Natural killer cell treated with Interleukin-12 subunit alpha and Interleukin-12 subunit beta and Interleukin-15 and Interleukin-18, amount 100 ng/mL, for 72 hours (primary cell): ENCODE data around the gene RNF103. TPM values are rescaled to one million over a fixed set of nuclear protein-coding genes. Genes with fewer than 3 reads are reported as not detected.
"Not testable (repeated sequence)": the region's sequence is repeated elsewhere in the genome, so short reads cannot be mapped to it uniquely, and the experiment has no call there.

Experiments
- ATAC-seq, 2 donors: fragments of 150-1000 bp; cut with Tn5 transposase in 1 of 2; sonication (Bioruptor Pico), chemical (Tn5 transposase) in 1 of 2; 2 replicates each; pipeline ENCODE4 v1.10.0; 2021
- DNase-seq: peaks from one replicate; pipeline ENCODE4 v3.0.0; 2022; ENCODE audit warnings: low spot score
- H3K27ac Mint-ChIP-seq, 2 donors: 1 replicate in 1 of 2; 2 replicates in 1 of 2; pipeline ENCODE4 v1.8.0; 2022; ENCODE audit warnings: mixed read lengths in 2 of 2, mild to moderate bottlenecking in 1 of 2, moderate library complexity in 1 of 2
- H3K27me3 Mint-ChIP-seq, 2 donors: 1 replicate in 1 of 2; 2 replicates in 1 of 2; pipeline ENCODE4 v1.8.0; 2022; ENCODE audit warnings: mixed read lengths in 2 of 2
- H3K36me3 Mint-ChIP-seq: one replicate; pipeline ENCODE4 v1.8.0; 2022; ENCODE audit warnings: mixed read lengths
- H3K4me1 Mint-ChIP-seq, 2 donors: 1 replicate in 1 of 2; 2 replicates in 1 of 2; pipeline ENCODE4 v1.8.0; 2022; ENCODE audit warnings: low read depth in 2 of 2, mixed read lengths in 2 of 2, mild to moderate bottlenecking in 1 of 2
- H3K4me3 Mint-ChIP-seq: one replicate; pipeline ENCODE4 v1.8.0; 2022; ENCODE audit warnings: mixed read lengths
- H3K9me3 Mint-ChIP-seq: 2 replicates; pipeline ENCODE4 v1.8.0; 2022; ENCODE audit warnings: mixed read lengths
- total RNA-seq, 2 donors: library from RNA; stranded (reverse); gene quantifications; one replicate each; pipeline ENCODE4 v1.2.3, GENCODE V29; 2022

RNF103 gene
- total RNA-seq, 2 donors from 2014 or later, result 11.2 to 13.4 TPM

GRCh38 chr2:86616502-86616901, 7.2 kb downstream of the RNF103 start:
- peaks cover 26% of the 10 kb centered on the region for H3K36me3 Mint-ChIP-seq
- no peaks in the 10 kb centered on the region for H3K27me3 Mint-ChIP-seq
- ATAC-seq, result no peak
- H3K9me3 Mint-ChIP-seq, result no peaks in the 10 kb centered on the region
- no peak overlapping the region for H3K4me3 Mint-ChIP-seq
- no peak for DNase-seq
- H3K4me1 Mint-ChIP-seq, result peaks cover 14 to 19% of the 10 kb centered on the region in 2 donors
- no peak overlapping the region for H3K27ac Mint-ChIP-seq

DNA sequence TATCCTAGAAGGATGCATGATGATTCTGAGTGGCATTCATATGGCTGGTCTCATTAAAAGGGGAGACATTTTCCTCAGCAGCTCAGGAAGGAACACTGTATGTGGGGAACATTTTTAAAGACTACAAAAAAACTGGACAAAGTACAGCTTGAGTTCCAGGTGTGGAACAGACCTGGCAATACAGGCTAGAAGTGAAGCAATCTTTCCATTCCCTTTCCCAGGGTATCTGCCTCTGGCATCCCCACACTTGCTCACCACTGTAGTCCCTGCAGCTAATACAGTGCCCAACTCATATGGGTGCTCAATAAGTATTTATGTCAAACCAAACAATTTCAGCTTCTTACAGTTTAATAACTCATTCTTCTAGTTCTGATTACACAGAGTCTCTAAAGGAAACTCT, 8.1 kb downstream of the RNF103 start:
- H3K4me1 Mint-ChIP-seq, result peaks cover 9 to 21% of the 10 kb centered on the region in 2 donors
- peaks cover 34% of the 10 kb centered on the region for H3K36me3 Mint-ChIP-seq

DNA sequence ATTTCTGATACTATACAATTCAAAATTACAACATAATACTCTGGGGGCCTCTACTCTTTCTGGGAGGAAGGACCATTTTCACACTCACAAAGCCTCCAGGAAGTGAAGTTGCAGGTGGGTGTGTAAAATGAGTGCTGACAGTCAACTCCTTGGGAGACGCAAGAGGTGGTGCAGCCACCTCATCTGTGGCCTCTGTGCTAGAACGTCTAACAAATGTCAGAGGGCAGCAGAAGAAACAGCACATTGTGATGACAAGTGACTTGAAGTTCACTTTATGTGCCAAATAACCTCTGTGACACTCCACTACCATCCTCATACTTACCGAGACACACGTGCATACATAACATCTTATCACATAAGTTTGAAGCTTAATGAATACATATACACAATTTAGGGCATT, 10.2 kb downstream of the RNF103 start:
- Mint-ChIP-seq H3K4me3 (no peak overlapping the region), H3K27me3 (no peaks in the 10 kb centered on the region), H3K36me3 (peaks cover 34% of the 10 kb centered on the region), H3K4me1 (peaks cover 12 to 21% of the 10 kb centered on the region in 2 donors), H3K27ac (no peak overlapping the region), H3K9me3 (no peaks in the 10 kb centered on the region)
- ATAC-seq, result no peak
- DNase-seq, result no peak

More for the DNA sequence above, 8.1 kb downstream of the RNF103 start:
- H3K9me3 Mint-ChIP-seq, result no peaks in the 10 kb centered on the region
- H3K27me3 Mint-ChIP-seq, result no peaks in the 10 kb centered on the region
- H3K4me3 Mint-ChIP-seq, result no peak overlapping the region
- DNase-seq (no peak), ATAC-seq (no peak)
- no peak overlapping the region for H3K27ac Mint-ChIP-seq

GRCh38 chr2:86610871-86611270, 12.8 kb downstream of the RNF103 start:
- Mint-ChIP-seq H3K36me3 (peaks cover 29% of the 10 kb centered on the region), H3K4me1 (peaks cover 9 to 16% of the 10 kb centered on the region in 2 donors), H3K27ac (no peak overlapping the region), H3K4me3 (no peak overlapping the region), H3K9me3 (no peaks in the 10 kb centered on the region), H3K27me3 (no peaks in the 10 kb centered on the region)
- ATAC-seq (no peak), DNase-seq (no peak)

DNA sequence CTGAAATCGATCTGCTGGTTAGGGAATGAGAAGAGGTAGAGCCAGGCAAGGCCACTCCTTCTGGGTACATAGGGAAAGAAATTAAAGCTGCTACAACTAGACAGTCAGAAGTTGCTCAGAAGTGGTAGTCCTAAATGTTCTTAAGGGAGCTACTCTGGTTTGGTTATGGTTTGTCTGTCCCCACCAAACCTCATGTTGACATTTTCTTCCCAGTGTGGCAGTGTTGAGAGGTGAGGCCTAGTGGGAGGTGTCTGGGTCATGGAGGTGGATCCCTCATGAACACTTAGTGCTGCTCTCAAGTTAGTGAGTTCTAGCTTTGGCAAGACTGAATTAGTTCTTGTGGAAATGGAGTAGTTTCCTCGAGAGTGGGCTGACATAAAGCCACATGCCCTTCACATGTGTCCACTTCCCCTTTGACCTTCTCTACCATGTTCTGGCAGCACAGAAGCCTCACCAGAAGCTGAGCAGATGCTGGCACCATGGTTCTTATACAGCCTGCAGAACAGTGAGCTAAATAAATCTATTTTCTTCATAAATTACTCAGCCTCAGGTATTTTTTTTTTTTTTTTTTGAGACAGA, 14.7 kb downstream of the RNF103 start:
- DNase-seq (no peak), ATAC-seq (no peak)
- peaks cover 9 to 16% of the 10 kb centered on the region in 2 donors for H3K4me1 Mint-ChIP-seq
- H3K36me3 Mint-ChIP-seq, result peaks cover 29% of the 10 kb centered on the region
- H3K27me3 Mint-ChIP-seq, result no peaks in the 10 kb centered on the region
- H3K9me3 Mint-ChIP-seq, result no peaks in the 10 kb centered on the region
- H3K27ac Mint-ChIP-seq, result no peak overlapping the region
- H3K4me3 Mint-ChIP-seq, result no peak overlapping the region

GRCh38 chr2:86603905-86604304, 19.8 kb downstream of the RNF103 start:
- peak in 1 of 2 donors; percentile 57 for ATAC-seq

GRCh38 chr2:86598966-86599365, 24.7 kb downstream of the RNF103 start:
- ATAC-seq, result no peak

More at GRCh38 chr2:86603905-86604304, 19.8 kb downstream of the RNF103 start:
- Mint-ChIP-seq H3K4me1 (peaks cover 0 to 2% of the 10 kb centered on the region in 2 donors), H3K4me3 (peak overlapping the region; percentile 4), H3K27ac (peak overlapping the region in 1 of 2 donors; percentile 17), H3K27me3 (no peaks in the 10 kb centered on the region), H3K36me3 (peaks cover 14% of the 10 kb centered on the region), H3K9me3 (no peaks in the 10 kb centered on the region)
- DNase-seq, result no peak

GRCh38 chr2:86596118-86596517, 27.5 kb downstream of the RNF103 start:
- DNase-seq, result no peak
- H3K27ac Mint-ChIP-seq, result no peak overlapping the region
- H3K4me3 Mint-ChIP-seq, result no peak overlapping the region
- H3K4me1 Mint-ChIP-seq, result no peaks in the 10 kb centered on the region
- ATAC-seq, result no peak
- peaks cover 8 to 19% of the 10 kb centered on the region in 2 donors for H3K27me3 Mint-ChIP-seq
- no peaks in the 10 kb centered on the region for H3K36me3 Mint-ChIP-seq
- no peaks in the 10 kb centered on the region for H3K9me3 Mint-ChIP-seq

More at GRCh38 chr2:86598966-86599365, 24.7 kb downstream of the RNF103 start:
- Mint-ChIP-seq H3K36me3 (no peaks in the 10 kb centered on the region), H3K4me3 (no peak overlapping the region), H3K9me3 (no peaks in the 10 kb centered on the region), H3K4me1 (no peaks in the 10 kb centered on the region), H3K27me3 (peaks cover 4 to 6% of the 10 kb centered on the region in 2 donors), H3K27ac (no peak overlapping the region)
- no peak for DNase-seq

DNA sequence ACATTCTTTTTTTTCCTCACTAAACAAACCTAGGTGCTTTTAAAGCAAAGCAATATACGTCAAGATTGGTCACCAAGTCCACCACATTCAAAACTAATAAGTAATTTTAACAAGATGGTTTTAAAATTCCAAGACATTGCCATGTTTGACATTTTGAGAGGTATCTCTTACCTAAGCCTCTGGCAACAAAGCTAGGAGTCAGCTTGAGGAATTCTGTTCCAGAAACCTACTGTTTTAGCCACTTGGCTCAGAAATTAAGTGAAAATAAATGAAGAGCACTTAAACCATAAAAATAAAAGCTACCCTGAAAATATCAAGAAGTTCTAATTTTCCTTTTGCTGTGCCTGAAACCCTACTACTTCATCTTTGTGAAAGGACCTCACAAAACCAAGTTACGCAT, 30.4 kb downstream of the RNF103 start:
- Mint-ChIP-seq H3K36me3 (no peaks in the 10 kb centered on the region), H3K27ac (no peak overlapping the region), H3K4me1 (no peaks in the 10 kb centered on the region), H3K9me3 (peaks cover 2% of the 10 kb centered on the region), H3K27me3 (peaks cover 16 to 39% of the 10 kb centered on the region in 2 donors), H3K4me3 (no peak overlapping the region)
- no peak for DNase-seq
- no peak for ATAC-seq

DNA sequence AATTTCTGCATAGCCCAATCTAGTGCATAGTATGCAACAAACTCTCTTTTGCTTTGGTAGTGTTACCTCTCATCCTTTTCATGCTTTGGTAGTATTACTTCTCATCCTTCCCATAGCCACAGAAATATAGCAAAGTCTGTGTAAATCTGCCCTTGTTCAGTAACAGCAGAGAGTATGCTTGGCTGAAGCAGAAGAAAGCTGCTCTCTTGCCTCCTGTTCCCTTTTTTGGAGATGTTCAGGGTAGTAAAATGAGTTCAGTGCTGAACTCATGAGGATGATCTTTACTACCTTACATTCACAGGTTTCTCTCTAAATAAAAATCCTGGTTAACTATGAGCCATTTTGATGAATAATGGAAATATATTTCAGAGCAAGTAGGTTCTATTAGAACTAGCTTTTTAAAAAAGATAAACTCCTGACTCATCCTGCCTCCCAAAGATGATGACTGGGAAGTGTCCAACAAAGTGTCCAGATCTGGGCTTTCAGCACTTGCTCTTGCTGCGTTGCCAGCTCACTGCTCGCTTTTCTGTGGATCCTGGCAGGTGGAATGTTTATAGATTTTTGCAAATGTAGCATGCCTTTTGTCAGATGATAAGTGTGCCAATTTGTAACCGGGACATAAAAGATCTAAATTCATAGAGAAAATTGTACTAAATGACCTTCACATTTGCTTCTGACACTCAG, 31.0 kb downstream of the RNF103 start:
- no peaks in the 10 kb centered on the region for H3K4me1 Mint-ChIP-seq
- ATAC-seq (no peak), DNase-seq (no peak)
- peaks cover 2% of the 10 kb centered on the region for H3K9me3 Mint-ChIP-seq
- no peaks in the 10 kb centered on the region for H3K36me3 Mint-ChIP-seq
- no peak overlapping the region for H3K27ac Mint-ChIP-seq
- H3K4me3 Mint-ChIP-seq, result no peak overlapping the region
- H3K27me3 Mint-ChIP-seq, result peaks cover 17 to 42% of the 10 kb centered on the region in 2 donors

DNA sequence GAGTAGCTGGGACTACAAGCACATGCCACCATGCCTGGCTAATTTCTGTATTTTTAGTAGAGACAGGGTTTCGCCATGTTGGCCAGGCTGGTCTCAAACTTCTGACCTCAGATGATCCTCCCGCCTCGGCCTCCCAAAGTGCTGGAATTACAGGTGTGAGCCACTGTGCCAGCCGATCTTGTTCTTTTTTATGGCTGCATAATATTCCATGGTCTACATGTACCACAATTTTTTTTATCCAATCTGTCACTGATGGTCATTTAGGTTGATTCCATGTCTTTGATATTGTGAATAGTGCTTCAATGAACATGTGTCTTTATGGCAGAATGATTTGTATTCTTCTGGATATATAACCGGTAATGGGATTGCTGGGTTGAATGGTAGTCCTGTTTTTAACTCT, 34.0 kb downstream of the RNF103 start:
- H3K27me3 Mint-ChIP-seq, result peaks cover 28 to 54% of the 10 kb centered on the region in 2 donors
- H3K27ac Mint-ChIP-seq, H3K9me3 Mint-ChIP-seq, DNase-seq, H3K4me3 Mint-ChIP-seq, H3K36me3 Mint-ChIP-seq, H3K4me1 Mint-ChIP-seq, ATAC-seq: not testable (repeated sequence)

DNA sequence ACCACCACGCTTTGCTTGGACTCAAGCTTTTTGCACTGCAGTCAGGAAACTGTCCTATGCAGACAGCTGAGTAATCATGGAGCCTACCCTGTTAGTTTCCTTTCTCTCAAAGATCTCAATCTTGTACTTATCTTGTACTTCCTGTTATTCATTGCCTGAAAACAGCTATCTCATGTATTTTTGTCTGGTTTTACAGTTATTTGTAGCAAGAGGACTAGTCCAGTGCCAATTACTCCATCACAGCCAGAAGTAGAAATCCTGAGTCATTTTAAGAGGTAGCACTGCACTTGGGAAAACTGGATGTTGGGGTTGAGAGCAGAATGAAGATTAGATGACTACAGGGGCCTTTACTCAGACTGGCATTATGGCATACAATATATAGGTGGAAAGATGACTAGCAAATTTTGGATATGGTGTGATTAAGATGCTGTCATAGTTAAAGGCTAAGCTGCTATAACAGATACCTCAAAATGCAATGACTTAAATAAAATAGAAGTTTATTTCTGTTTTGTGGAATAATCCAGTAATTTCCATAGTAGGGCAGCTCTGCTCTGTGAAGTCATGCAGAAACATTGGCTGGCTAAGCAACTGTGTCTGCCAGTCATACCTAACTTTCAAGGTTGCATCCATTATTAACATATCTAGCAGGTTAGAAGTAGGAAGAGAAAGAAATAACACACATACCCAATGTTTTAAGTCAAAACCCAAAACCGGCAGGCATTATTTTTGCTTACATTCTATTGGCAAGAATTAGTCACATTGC, 39.3 kb downstream of the RNF103 start:
- Mint-ChIP-seq H3K27me3 (peaks cover 23 to 28% of the 10 kb centered on the region in 2 donors), H3K36me3 (peaks cover 6% of the 10 kb centered on the region), H3K4me1 (peaks cover 3 to 6% of the 10 kb centered on the region in 2 donors), H3K4me3 (no peak overlapping the region), H3K27ac (peak overlapping the region in 1 of 2 donors; percentile 43), H3K9me3 (no peaks in the 10 kb centered on the region)
- DNase-seq, result no peak
- peak; percentile 52 to 90 for ATAC-seq

- Mint-ChIP-seq H3K4me3 (no peak overlapping the region), H3K27ac (no peak overlapping the region)
Measured at GRCh38 chr2:86580560-86580959, 43.1 kb downstream of the RNF103 start.

More at GRCh38 chr2:86580560-86580959, 43.1 kb downstream of the RNF103 start:
- Mint-ChIP-seq H3K27me3 (peaks cover 9 to 10% of the 10 kb centered on the region in 2 donors), H3K36me3 (peaks cover 7% of the 10 kb centered on the region), H3K9me3 (no peaks in the 10 kb centered on the region), H3K4me1 (peaks cover 3 to 6% of the 10 kb centered on the region in 2 donors)
- ATAC-seq (no peak), DNase-seq (no peak)
